Measurements from ENCODE around the gene PGR. TPM values are rescaled to one million over a fixed set of nuclear protein-coding genes. Genes with fewer than 3 reads are reported as not detected.

Gene PGR
- polyA plus RNA-seq, 1 donor, result 0.03 TPM

GRCh38 chr11:101009690-101010055 lies 119.9 kb downstream of the PGR start:
- no peak for DNase-seq

- no peak for DNase-seq
These were observed 120.5 kb downstream of the PGR start for GRCh38 chr11:101008961-101009689.

GRCh38 chr11:101003468-101003867 lies 126.1 kb downstream of the PGR start:
- no peak for DNase-seq

- DNase-seq, result no peak
These were observed 129.9 kb downstream of the PGR start for GRCh38 chr11:100999756-101000155.

- DNase-seq, result no peak
These were observed 134.6 kb downstream of the PGR start for GRCh38 chr11:100994966-100995365.

- DNase-seq, result no peak
These were observed 138.1 kb downstream of the PGR start for GRCh38 chr11:100991541-100991940.

- no peak for DNase-seq
These were observed 138.7 kb downstream of the PGR start for GRCh38 chr11:100990931-100991330.

GRCh38 chr11:100984668-100985067 lies 144.9 kb downstream of the PGR start:
- DNase-seq, result no peak

- no peak for DNase-seq
These were observed 148.3 kb downstream of the PGR start for GRCh38 chr11:100981196-100981824.

GRCh38 chr11:100980156-100980555 lies 149.5 kb downstream of the PGR start:
- DNase-seq, result no peak

All from left kidney (tissue), 2 donors.